ENCODE results near the gene ARL2.

GRCh38 chr11:65069217-65069616 is 55.3 kb downstream of the ARL2 start:
- TF ChIP-seq CTCF (IDR thresholded peaks at IDR 0.05 in 4 of 5, conservative IDR thresholded peaks at IDR 0.05 in 1 of 5), result no peak
- no peak for TF ChIP-seq POLR2A (IDR thresholded peaks at IDR 0.05)
